Nephron (organoid): ENCODE data around the gene SLC37A2.

Experiments
- H3K27ac Mint-ChIP-seq, 3 experiments: 2 replicates each; pipeline ENCODE4 v1.8.0; 2020; ENCODE audit warnings: mixed read lengths in 3 of 3, mild to moderate bottlenecking in 2 of 3, moderate library complexity in 1 of 3
- H3K27me3 Mint-ChIP-seq: 2 replicates; pipeline ENCODE4 v1.8.0; 2021; ENCODE audit warnings: low read depth, mild to moderate bottlenecking, moderate library complexity, mixed read lengths
- H3K36me3 Mint-ChIP-seq: 2 replicates; pipeline ENCODE4 v1.8.0; 2020; ENCODE audit warnings: low read depth, mixed read lengths
- H3K4me1 Mint-ChIP-seq: 2 replicates; pipeline ENCODE4 v1.8.0; 2020; ENCODE audit warnings: mixed read lengths
- H3K4me3 Mint-ChIP-seq, 3 experiments: 2 replicates each; pipeline ENCODE4 v1.8.0; 2020; ENCODE audit warnings: mild to moderate bottlenecking in 3 of 3, mixed read lengths in 3 of 3, moderate library complexity in 2 of 3
- H3K9me3 Mint-ChIP-seq: 2 replicates; pipeline ENCODE4 v1.8.0; 2020; ENCODE audit warnings: mixed read lengths
- CTCF ChIP-seq, 3 experiments: fragments of 200-600 bp; sonication (generic); IDR thresholded peaks; one replicate each; pipeline ENCODE4 v1.5.0; 2021; ENCODE audit warnings: antibody characterized with exemption in 3 of 3; ENCODE audit not compliant: unreplicated experiment in 3 of 3

Gene SLC37A2

DNA sequence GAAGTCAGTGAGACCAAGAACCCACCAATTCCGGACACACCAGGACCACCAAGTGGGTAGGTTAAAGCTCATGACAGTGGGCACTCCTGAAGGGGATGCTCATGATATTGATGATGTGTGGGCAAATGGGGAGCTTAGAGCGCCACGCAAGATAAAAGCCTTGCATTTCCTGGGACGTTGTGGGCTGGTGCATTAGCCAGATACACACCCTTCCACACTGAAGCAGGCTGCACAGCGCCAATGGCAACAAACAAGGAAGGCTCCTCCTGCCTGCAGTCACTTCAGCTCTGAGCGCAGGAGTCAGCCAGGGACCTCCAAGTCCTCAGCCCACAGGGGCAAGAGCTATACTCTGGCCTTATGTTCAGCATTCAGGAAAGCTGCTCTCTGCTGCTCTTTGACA lies 27.7 kb downstream of the SLC37A2 start:
- Mint-ChIP-seq H3K27me3 (no peaks in the 10 kb centered on the region), H3K4me1 (peaks cover 16% of the 10 kb centered on the region), H3K4me3 (no peak overlapping the region), H3K9me3 (no peaks in the 10 kb centered on the region), H3K27ac (peak overlapping the region in 1 of 3 experiments; percentile 84), H3K36me3 (peaks cover 9% of the 10 kb centered on the region)
- no peak for TF ChIP-seq CTCF (IDR thresholded peaks at IDR 0.05; ENCODE audit: unreplicated experiment in 3 of 3)

DNA sequence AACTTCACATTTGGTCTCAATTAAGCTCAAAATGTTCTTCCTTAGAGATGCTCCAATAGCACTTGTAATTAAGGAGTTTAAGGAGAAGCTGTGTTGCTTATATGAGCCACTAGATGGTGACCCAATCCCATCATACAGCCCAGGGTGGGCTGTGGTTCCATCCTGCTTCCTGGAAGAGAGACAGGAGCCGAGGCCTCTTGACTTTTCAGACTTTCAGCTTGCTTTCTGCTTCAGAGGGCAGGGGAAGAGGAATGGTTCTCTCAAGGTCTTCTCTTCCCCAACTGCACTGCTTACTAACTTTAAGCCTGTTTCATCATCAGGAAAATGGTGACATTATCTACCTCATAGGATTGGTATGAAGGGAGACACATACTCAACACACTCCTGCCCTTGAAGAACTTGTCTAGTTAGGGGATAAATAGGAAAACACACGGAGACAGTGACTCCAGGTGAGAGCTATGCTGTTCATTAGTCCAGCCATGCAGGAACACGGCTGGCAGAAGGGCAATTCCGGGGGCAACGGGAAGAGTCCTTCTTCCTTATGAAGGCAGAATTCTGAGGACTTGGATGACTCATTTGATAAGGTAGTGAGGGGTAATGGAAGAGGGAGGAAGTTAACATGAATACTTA lies 28.3 kb downstream of the SLC37A2 start:
- peak; percentile 87 to 93 (median 91) for TF ChIP-seq CTCF (IDR thresholded peaks at IDR 0.05; ENCODE audit: unreplicated experiment in 3 of 3)
- Mint-ChIP-seq H3K27me3 (no peaks in the 10 kb centered on the region), H3K36me3 (peaks cover 15% of the 10 kb centered on the region), H3K4me1 (peaks cover 16% of the 10 kb centered on the region), H3K27ac (peak overlapping the region; percentile 76 to 84 (median 83)), H3K9me3 (no peaks in the 10 kb centered on the region), H3K4me3 (no peak overlapping the region)

- peaks cover 16% of the 10 kb centered on the region for H3K4me1 Mint-ChIP-seq
- no peaks in the 10 kb centered on the region for H3K9me3 Mint-ChIP-seq
- peaks cover 20% of the 10 kb centered on the region for H3K36me3 Mint-ChIP-seq
- peak overlapping the region; percentile 76 to 84 (median 83) for H3K27ac Mint-ChIP-seq
- H3K4me3 Mint-ChIP-seq: no peak overlapping the region
- no peaks in the 10 kb centered on the region for H3K27me3 Mint-ChIP-seq
- TF ChIP-seq CTCF (IDR thresholded peaks at IDR 0.05; ENCODE audit: unreplicated experiment in 3 of 3): no peak
Measured at GRCh38 chr11:125091877-125092664, 29.0 kb downstream of the SLC37A2 start.

- TF ChIP-seq CTCF (IDR thresholded peaks at IDR 0.05; ENCODE audit: unreplicated experiment in 3 of 3): no peak
- Mint-ChIP-seq H3K9me3 (no peaks in the 10 kb centered on the region), H3K36me3 (peaks cover 25% of the 10 kb centered on the region), H3K27me3 (no peaks in the 10 kb centered on the region), H3K4me3 (no peak overlapping the region), H3K27ac (peak overlapping the region in 1 of 3 experiments; percentile 84), H3K4me1 (peaks cover 16% of the 10 kb centered on the region)
Measured at GRCh38 chr11:125092669-125093068, 29.6 kb downstream of the SLC37A2 start.

DNA sequence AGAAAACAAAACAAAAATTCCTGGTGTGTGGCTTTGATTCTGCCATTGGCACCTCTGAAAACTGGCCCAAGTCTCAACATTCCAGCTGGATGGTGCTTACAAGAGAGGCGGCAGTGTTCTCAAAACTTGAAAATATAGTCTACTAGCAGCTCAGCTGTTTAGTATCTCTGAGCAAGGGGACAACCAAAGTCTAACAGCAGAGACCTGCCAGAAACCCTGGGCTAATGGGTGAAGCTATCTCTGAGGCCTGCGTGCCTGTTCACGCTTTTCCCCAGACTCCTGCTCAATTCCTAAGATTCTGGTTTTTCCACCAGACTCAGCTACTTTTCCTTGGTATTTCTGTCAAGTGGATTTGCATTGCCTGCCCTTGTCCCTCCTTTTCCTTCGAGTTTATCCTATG lies 30.4 kb downstream of the SLC37A2 start:
- H3K36me3 Mint-ChIP-seq: peaks cover 31% of the 10 kb centered on the region
- no peak overlapping the region for H3K4me3 Mint-ChIP-seq

More for the DNA sequence above, 30.4 kb downstream of the SLC37A2 start:
- Mint-ChIP-seq H3K27ac (no peak overlapping the region), H3K4me1 (peaks cover 16% of the 10 kb centered on the region), H3K9me3 (no peaks in the 10 kb centered on the region), H3K27me3 (no peaks in the 10 kb centered on the region)
- TF ChIP-seq CTCF (IDR thresholded peaks at IDR 0.05; ENCODE audit: unreplicated experiment in 3 of 3): no peak
